ENCODE measurements around the gene TEX11.
"Not testable (repeated sequence)": the region's sequence is repeated elsewhere in the genome, so short reads cannot be mapped to it uniquely, and the experiment has no call there.

Gene TEX11

DNA sequence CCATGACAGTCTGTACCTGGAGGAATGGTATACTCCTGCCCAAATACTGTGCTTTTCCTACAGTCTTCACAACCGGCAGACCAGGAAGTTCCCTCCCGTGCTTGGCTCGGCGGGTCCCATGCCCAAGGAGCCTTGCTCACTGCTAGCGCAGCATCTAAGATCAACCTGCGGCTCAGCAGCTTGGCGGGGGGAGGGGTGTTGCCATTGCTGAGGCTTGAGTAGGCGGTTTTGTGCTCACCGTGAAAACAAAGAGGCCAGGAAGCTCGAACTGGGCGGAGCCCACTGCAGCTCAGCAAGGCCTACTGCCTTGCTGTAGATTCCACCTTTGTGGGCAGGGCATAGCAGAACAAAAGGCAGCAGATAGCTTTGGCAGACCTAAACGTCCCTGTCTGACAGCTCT, 152.7 kb downstream of the TEX11 start:
- DNase-seq (ENCODE audit: low spot score): no peak

DNA sequence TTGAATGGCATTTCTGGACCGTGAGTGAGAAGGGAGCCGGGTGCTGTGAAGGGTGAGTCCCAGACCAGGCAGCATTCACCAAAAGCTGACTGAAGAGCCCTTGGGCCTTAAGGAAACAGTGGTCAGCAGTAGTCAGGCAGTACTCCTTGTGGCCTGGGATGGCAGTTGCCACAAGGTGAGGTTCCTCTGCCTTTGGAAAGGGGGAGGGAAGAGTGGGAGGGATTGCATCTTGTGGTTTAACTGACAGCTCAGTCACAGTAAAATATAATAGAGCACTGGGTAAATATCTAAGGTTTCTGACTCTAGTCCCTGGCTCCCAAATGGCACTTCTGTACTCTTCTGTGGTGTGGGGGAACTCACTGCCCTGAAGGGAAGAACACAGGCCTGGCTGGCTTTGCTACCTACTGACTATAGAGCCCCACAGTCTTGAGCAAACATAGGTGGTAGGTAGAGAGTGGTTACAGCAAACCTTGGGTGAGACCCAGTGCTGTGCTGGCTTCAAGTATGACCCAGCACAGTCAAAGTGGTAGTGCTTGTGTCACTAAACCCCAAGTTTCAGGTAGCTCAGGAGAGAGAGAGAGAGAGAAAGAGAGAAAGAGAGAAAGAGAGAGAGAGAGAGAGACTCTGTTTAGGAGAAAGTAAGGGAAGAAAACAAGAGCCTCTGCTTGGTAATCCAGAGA, 154.2 kb downstream of the TEX11 start:
- DNase-seq (ENCODE audit: low spot score): no peak

- not testable (repeated sequence) for DNase-seq (ENCODE audit: low spot score)
Measured at GRCh38 chrX:70733774-70734173, 174.7 kb downstream of the TEX11 start.

DNA sequence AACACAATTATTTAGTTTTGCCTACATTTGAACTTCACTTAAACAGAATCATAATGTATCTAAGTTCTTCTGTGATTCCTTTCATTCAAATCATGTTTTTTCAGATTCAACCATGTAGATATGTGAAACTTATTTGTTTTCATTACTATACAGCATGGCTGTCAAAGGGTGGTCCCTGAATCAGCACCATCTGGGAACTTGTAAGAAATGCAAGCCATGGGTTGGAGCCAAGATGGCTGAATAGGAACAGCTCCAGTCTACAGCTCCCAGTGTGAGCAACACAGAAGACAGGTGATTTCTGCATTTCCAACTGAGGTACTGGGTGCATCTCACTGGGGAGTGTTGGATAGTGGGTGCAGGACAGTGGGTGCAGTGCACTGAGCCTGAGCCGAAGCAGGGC, 180.6 kb downstream of the TEX11 start:
- not testable (repeated sequence) for DNase-seq (ENCODE audit: low spot score)

GRCh38 chrX:70720721-70721120, 187.8 kb downstream of the TEX11 start:
- no peak for DNase-seq (ENCODE audit: low spot score)

DNA sequence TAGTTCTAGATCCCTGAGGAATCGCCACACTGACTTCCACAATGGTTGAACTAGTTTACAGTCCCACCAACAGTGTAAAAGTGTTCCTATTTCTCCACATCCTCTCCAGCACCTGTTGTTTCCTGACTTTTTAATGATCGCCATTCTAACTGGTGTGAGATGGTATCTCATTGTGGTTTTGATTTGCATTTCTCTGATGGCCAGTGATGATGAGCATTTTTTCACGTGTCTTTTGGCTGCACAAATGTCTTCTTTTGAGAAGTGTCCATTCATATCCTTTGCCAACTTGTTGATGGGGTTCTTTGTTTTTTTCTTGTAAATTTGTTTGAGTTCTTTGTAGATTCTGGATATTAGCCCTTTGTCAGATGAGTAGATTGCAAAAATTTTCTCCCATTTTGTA, 197.2 kb downstream of the TEX11 start:
- not testable (repeated sequence) for DNase-seq (ENCODE audit: low spot score)

GRCh38 chrX:70694339-70695122, 214.0 kb downstream of the TEX11 start:
- DNase-seq (ENCODE audit: low spot score): no peak

- not testable (repeated sequence) for DNase-seq (ENCODE audit: low spot score)
Measured at GRCh38 chrX:70679455-70679854, 229.1 kb downstream of the TEX11 start.

GRCh38 chrX:70675284-70675683, 233.2 kb downstream of the TEX11 start:
- DNase-seq (ENCODE audit: low spot score): no peak

- no peak for DNase-seq (ENCODE audit: low spot score)
Measured at GRCh38 chrX:70672326-70672725, 236.2 kb downstream of the TEX11 start.

DNA sequence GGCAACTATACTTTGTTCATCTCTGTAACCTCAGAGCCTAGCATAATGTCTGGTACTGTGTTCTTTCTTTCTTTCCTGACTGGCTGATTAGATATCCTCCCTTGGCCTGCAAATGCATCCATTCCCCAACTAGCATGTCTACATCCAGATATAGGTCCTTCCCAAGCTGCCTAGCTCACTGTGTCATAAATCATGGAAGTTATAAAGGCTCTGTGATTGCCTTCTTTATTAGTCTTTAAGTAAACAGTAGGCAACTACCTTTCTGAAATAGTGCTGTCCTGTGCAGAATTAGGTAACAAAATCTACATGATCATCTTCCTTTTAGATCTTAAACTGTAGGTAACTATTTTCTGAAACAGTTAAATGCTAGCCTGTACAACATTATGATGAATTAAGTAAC, 239.4 kb downstream of the TEX11 start:
- DNase-seq (ENCODE audit: low spot score): no peak

- DNase-seq (ENCODE audit: low spot score): no peak
Measured at GRCh38 chrX:70664726-70665125, 243.8 kb downstream of the TEX11 start.

DNA sequence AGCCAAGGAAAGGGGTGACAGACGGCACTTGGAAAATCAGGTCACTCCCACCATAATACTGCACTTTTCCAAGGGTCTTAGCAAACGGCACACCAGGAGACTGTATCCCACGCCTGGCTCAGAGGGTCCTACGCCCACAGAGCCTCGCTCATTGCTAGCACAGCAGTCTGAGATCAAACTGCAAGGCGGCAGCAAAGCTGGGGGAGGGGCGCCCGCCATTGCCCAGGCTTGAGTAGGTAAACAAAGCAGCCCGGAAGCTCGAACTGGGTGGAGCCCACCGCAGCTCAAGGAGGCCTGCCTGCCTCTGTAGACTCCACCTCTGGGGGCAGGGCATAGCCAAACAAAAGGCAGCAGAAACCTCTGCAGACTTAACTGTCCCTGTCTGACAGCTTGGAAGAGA, 247.4 kb downstream of the TEX11 start:
- not testable (repeated sequence) for DNase-seq (ENCODE audit: low spot score)

GRCh38 chrX:70657546-70657945, 251.0 kb downstream of the TEX11 start:
- not testable (repeated sequence) for DNase-seq (ENCODE audit: low spot score)

GRCh38 chrX:70656304-70656703, 252.2 kb downstream of the TEX11 start:
- DNase-seq (ENCODE audit: low spot score): no peak

- DNase-seq (ENCODE audit: low spot score): not testable (repeated sequence)
Measured at GRCh38 chrX:70647910-70648309, 260.6 kb downstream of the TEX11 start.

DNA sequence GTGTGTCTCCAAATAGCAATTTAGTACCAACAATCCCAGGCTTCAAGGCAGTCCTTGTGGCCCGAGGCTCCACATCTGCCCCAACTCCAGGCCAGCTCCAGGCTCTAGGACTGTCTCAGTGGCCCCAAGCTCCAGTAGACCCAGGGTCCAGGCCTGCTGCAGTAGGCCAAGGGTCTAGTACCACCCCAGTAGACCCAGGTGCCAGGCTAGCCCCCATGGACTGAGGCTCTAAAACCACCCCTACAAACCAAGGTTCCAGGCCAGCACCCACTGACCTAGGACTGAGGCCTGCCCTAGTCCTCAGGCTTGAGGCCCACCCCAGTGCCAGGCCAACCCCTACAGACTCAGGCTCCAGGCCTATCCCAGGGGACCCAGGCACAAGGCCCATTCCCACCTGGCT, 272.3 kb downstream of the TEX11 start:
- no peak for DNase-seq (ENCODE audit: low spot score)

- no peak for DNase-seq (ENCODE audit: low spot score)
Measured at GRCh38 chrX:70635669-70636068, 272.8 kb downstream of the TEX11 start.

GRCh38 chrX:70635227-70635626, 273.3 kb downstream of the TEX11 start:
- DNase-seq (ENCODE audit: low spot score): no peak

DNA sequence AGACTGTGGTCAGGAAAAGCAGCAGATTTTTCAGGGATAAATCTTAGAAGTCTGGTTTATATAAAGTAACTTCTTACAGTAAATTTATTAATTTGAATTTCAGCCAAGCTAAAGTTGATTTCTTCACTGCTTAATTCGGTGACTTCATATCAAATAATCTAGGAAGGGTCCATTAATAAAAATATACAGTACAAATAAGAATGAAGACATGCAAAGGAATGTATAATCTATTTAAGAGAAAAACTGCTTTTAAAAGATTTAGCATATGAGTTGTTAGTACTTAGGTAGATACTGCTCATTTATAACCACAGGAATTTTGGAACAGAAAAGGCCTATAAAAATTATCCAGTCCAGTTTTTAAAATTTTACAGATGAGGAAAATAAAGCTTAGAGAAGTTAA, 286.8 kb downstream of the TEX11 start:
- DNase-seq (ENCODE audit: low spot score): no peak

DNA sequence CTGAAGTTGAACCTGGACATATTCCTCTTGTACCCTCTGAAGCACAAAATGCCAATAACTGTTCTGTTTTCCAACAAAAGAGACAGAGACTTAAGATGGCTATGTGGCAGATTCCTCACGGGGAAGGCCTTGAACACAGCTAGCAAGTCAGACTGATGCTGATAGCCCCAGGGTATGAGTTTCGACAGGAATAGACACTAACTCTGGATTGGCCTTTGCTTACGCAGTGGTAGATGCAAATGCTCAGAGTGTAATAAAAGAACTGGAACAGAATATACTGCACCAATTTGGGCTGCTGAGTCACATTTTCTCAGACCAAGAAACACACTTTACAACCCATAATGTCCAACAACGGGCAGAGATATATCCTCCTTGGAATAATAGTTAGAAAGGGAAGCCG, 290.0 kb downstream of the TEX11 start:
- DNase-seq (ENCODE audit: low spot score): no peak

- DNase-seq (ENCODE audit: low spot score): no peak
Measured at GRCh38 chrX:70613295-70613694, 295.2 kb downstream of the TEX11 start.

DNA sequence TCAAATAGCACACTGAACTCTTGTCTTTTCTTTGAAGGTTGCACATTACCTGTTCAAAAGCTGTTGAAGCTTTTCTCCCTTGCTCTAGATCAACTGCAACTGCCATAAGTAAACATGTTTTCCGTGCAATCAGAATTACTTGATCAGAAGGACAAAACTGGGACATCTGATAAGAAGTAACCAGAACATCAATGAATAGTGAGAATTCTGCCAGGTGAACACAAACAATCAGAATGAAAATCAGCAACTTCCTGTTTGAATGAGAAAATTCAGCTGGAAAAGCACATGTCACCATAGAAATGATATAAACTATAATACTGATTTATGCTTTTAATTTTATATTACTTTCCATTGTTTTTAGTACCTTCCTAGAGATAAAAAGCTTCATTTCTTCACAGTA, 303.2 kb downstream of the TEX11 start:
- DNase-seq (ENCODE audit: low spot score): no peak

- DNase-seq (ENCODE audit: low spot score): no peak
Measured at GRCh38 chrX:70592091-70592490, 316.4 kb downstream of the TEX11 start.

All from germinal center (tissue), 1 donor.